ENCODE results near the gene SPRED2. TPM values are rescaled to one million over a fixed set of nuclear protein-coding genes. Genes with fewer than 3 reads are reported as not detected.

Gene SPRED2
- total and polyA plus RNA-seq, 12 donors: 10.2 to 20.7 (median 17.0) TPM

DNA sequence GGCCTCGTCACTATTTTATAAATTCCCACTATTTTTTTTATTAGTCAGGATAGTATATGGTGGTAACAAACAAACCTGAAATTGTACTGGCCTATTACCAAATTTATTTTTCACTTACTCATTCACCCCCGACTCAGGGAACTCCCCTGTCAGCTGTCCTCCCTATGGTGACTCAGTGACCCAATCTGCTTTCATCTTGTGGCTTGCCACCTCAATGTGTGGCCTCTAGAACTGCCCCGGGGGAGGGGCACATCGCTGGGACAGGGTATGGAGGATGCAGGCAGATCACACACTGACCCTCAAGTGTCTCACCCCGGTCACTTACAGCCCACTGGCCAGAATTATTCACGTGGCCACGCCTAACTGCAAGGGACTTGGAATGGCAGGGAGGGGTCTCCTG, 133.2 kb downstream of the SPRED2 start:
- Histone ChIP-seq H3K9me3 (no peaks in the 10 kb centered on the region), H3K36me3 (no peaks in the 10 kb centered on the region), H3K27me3 (peaks cover 0 to 2% (median 0%) of the 10 kb centered on the region in 7 donors), H3K27ac (peak overlapping the region in 5 of 10 donors; percentile 58 to 66 (median 61)), H3K4me3 (no peak overlapping the region), H3K4me1 (peaks cover 15 to 48% (median 35%) of the 10 kb centered on the region in 9 donors)
- TF ChIP-seq CTCF (IDR thresholded peaks at IDR 0.05): no peak
- ATAC-seq (no peak), DNase-seq (no peak)
- 85% methylated on average over 7 of the region's 7 CpGs for WGBS, 2 donors
- intact Hi-C loops (cut with DNase I): no loop called here

- 90 to 91% methylated on average over 5 of the region's 5 CpGs for WGBS, 2 donors
- intact Hi-C loops (cut with DNase I): no loop called here
Measured at GRCh38 chr2:65298089-65298488, 134.3 kb downstream of the SPRED2 start.

GRCh38 chr2:65297544-65297943, 134.9 kb downstream of the SPRED2 start:
- TF ChIP-seq CTCF (IDR thresholded peaks at IDR 0.05): no peak
- H3K36me3 ChIP-seq: no peaks in the 10 kb centered on the region
- peaks cover 15 to 53% (median 37%) of the 10 kb centered on the region in 9 donors for H3K4me1 ChIP-seq
- H3K4me3 ChIP-seq: no peak overlapping the region
- peaks cover 0 to 2% (median 0%) of the 10 kb centered on the region in 7 donors for H3K27me3 ChIP-seq
- H3K9me3 ChIP-seq: no peaks in the 10 kb centered on the region
- DNase-seq (no peak), ATAC-seq (no peak)
- 96% methylated on average over 9 of the region's 9 CpGs for WGBS, 2 donors
- H3K27ac ChIP-seq: no peak overlapping the region
- intact Hi-C loops (cut with DNase I): no loop called here

More at GRCh38 chr2:65298089-65298488, 134.3 kb downstream of the SPRED2 start:
- Histone ChIP-seq H3K9me3 (no peaks in the 10 kb centered on the region), H3K27me3 (peaks cover 0 to 2% (median 0%) of the 10 kb centered on the region in 7 donors), H3K36me3 (no peaks in the 10 kb centered on the region), H3K27ac (no peak overlapping the region), H3K4me3 (no peak overlapping the region), H3K4me1 (peaks cover 15 to 52% (median 37%) of the 10 kb centered on the region in 9 donors)
- DNase-seq (no peak), ATAC-seq (no peak)
- TF ChIP-seq CTCF (IDR thresholded peaks at IDR 0.05): no peak

DNA sequence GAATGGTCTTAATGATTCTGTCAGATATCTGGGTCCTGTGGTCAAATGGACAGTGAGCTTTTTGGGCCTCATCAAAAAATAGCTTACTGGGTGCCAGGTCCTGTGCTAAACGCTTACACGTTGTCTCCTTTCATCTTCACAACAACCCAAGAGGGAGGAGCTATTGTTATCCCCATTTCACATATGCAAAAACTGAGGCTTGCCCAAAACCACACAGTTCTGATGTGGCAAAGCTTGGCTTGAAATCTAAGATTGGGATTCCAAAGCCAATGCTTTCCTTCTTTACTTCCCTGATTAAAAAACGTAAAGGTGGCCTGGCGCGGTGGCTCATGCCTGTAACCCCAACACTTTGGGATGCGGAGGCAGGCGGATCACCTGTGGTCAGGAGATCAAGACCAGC, 135.4 kb downstream of the SPRED2 start:
- Histone ChIP-seq H3K9me3 (no peaks in the 10 kb centered on the region), H3K36me3 (no peaks in the 10 kb centered on the region), H3K4me3 (no peak overlapping the region), H3K27ac (no peak overlapping the region), H3K27me3 (peaks cover 0 to 2% (median 0%) of the 10 kb centered on the region in 7 donors), H3K4me1 (peaks cover 17 to 53% (median 37%) of the 10 kb centered on the region in 9 donors)
- no peak for ATAC-seq
- intact Hi-C loops (cut with DNase I): no loop called here
- no peak for TF ChIP-seq CTCF (IDR thresholded peaks at IDR 0.05)
- 93 to 98% methylated on average over 7 of the region's 7 CpGs for WGBS, 2 donors
- DNase-seq: no peak
